SIG-M5 (cell line): ENCODE data around the gene CAPG.
"Not testable (repeated sequence)": the region's sequence is repeated elsewhere in the genome, so short reads cannot be mapped to it uniquely, and the experiment has no call there.

Experiments
- DNase-seq: peaks from one replicate; lab custom pipeline; 2025; lab: John Stamatoyannopoulos, UW

CAPG gene

DNA sequence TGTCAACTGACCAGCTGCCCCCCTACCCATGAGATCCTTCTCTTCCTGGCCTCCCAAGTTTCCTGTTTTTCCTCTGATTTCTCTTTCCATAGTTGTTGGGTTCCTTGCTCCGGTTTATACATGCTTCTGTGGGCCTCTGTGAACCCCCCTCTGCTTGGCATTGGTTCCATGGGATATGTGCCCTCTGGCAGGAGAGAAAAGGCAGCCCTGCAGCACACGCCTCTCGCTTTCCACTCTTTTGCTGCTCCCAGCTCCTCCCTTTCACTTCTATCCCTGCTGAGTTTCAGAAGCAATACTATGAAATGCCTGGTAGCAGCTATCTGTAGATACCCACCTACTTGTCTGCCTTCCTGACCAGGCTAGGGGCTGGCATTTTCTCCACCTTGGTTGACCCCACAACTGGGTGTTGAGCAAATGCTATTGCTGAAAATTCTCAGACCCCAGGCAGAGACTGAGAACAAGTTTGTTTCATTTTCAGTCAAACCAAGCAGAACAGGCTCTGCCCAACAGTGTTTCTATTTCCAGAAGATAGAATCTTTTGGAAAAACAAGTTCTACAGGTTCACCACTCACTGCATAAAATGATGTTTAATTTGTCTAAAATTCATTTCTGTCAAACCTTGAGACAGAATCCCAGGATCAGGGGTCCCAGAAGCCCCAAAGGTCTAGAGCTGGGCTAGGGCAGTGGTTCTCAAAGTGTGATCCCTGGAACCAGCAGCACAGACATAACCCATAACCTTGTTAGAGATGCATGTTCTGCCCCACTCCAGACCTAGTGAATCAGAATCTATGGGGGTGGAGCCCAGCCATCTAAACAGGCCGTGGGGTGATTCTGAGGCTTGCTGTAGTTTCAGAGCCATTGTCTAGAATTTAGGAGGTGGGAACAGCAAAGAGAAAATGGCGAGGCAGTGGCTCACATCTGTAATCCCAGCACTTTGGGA lies 13.4 kb downstream of the CAPG start:
- DNase-seq: no peak

- DNase-seq: no peak
These were observed 14.2 kb downstream of the CAPG start for GRCh38 chr2:85395912-85396475.

GRCh38 chr2:85394976-85395375 lies 15.2 kb downstream of the CAPG start:
- DNase-seq: no peak

- no peak for DNase-seq
These were observed 15.9 kb downstream of the CAPG start for GRCh38 chr2:85394261-85394681.

- DNase-seq: no peak
These were observed 16.3 kb downstream of the CAPG start for GRCh38 chr2:85393836-85394235.

DNA sequence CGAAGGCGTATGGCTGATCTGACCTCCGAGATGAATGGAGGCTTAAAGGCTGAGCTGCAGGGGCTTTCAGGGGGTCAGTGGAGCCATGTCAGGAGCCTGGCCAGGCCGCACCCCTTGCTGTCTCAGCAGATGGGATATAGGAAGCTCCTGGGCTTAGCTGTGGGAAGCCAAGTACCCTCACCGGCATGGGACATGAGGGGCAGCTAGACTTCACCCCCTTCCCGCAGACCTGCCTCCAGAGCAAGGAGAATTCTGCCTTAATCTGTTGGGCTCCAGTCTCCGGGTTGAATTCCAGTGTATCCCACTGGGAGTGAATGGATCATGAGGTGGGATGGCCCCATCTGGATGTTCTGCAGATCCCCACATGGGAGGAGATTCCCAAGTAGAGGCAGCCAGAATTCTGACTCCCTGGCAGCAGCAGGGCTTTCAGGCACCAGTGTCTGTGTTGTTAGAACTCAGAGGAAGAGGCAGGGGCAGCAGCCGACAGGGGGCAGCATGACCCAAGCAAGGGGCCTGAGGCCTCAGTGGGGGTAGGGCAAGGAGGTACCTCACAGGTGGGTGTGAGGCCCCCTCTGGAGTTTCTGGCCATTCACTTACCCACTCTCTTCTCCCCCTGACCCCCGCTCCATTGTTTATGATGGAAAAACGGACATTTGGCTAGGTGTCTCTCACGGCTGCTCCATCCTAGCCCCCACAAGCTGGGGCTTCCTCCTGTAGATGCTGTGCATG lies 19.1 kb downstream of the CAPG start:
- no peak for DNase-seq

GRCh38 chr2:85388878-85389538 lies 21.2 kb downstream of the CAPG start:
- DNase-seq: no peak

DNA sequence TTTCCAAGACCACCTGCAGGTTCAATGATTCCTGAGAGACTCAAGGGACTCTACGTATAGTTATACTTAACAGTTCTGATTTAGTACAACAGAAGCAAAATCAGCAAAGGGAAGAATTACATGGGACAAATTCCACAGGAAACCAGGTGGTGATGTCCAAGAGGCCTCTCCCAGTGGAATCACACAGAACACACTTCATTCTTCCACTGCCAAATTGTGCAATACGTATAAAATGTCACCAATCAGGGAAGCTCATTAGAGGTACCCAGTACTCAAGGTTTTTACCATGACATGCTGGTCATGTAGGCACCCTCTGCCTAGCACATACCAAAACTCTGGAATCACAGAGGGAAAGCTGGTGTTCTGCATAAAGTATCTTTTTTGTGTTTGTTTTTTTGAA lies 22.4 kb downstream of the CAPG start:
- DNase-seq: no peak

- no peak for DNase-seq
These were observed 24.4 kb downstream of the CAPG start for GRCh38 chr2:85385746-85386145.

DNA sequence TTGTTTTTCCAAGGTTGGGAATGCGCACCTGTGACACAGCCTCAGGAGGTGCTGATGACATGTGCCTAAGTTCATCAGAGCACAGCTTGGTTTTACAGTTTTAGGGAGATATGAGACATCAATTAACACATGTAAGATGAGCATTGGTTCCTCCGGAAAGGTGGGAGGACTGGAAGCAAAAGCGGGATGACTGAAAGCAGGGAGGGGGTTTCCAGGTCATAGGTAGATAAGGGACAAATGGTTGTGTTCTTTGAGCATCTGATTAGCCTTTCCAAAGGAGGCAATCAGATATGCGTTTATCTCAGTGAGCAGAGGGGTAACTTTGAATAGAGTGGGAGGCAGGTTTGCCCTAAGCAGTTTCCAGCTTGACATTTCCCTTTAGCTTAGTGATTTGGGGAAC lies 26.3 kb downstream of the CAPG start:
- no peak for DNase-seq

DNA sequence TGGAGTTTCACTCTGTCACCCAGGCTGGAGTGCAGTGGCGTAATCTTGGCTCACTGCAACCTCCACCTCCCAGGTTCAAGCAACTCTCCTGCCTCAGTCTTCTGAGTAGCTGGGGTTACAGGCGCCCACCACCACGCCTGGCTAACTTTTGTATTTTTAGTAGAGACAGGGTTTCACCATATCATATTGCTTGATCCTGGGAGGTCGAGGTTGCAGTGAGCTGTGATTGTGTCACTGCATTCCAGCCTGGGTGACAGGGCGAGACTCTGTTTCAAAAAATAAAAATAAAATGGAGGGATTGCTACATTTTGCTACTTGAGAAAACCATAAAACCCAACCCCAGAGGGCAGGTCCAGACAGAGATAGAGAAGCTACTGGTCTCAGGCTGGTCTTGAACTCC lies 27.0 kb downstream of the CAPG start:
- DNase-seq: not testable (repeated sequence)

DNA sequence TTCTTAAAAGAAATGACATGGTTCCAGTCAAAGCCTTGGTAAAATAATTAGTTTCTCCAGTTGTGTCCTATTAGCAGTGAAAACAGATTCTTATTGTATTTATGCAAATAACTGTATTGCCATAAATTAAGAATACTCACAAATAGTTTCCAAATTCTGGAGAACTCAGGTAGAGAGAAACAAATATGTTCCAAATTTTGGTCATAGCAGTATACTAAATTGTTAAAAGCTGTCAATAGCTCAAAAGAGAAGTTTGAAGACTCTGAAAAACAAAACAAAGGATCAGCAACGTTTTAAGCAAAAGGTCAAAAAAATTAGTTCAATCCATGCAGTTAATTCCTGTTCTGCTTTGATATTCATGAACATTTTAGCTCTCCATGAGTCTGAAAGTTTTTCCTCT lies 30.1 kb downstream of the CAPG start:
- DNase-seq: no peak

- DNase-seq: no peak
These were observed 31.9 kb downstream of the CAPG start for GRCh38 chr2:85378257-85378656.

- DNase-seq: no peak
These were observed 33.1 kb downstream of the CAPG start for GRCh38 chr2:85377083-85377482.

- no peak for DNase-seq
These were observed 33.7 kb downstream of the CAPG start for GRCh38 chr2:85376291-85377065.

- no peak for DNase-seq
These were observed 39.1 kb downstream of the CAPG start for GRCh38 chr2:85371045-85371444.

DNA sequence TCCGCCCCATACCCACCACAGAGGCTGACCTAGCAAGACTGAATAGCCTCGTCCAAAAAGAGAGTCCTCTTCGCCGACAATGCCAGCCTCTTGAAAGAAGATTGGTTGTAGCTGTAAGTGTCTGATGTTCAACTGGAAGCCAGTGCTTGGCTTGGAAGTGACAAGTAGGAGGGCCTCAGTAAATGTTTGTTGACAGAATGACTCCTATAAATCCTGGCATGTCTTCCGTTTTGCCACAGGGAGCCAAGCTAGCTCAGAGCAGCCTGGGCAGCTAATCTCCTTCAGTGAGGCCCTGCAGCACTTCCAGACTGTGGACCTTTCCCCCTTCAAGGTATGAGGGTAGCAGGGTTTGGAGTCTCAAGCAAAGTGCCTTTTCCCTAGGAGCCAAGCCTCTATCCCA lies 40.7 kb downstream of the CAPG start:
- no peak for DNase-seq

GRCh38 chr2:85368921-85369320 lies 41.2 kb downstream of the CAPG start:
- no peak for DNase-seq

- no peak for DNase-seq
These were observed 43.0 kb downstream of the CAPG start for GRCh38 chr2:85367180-85367579.

DNA sequence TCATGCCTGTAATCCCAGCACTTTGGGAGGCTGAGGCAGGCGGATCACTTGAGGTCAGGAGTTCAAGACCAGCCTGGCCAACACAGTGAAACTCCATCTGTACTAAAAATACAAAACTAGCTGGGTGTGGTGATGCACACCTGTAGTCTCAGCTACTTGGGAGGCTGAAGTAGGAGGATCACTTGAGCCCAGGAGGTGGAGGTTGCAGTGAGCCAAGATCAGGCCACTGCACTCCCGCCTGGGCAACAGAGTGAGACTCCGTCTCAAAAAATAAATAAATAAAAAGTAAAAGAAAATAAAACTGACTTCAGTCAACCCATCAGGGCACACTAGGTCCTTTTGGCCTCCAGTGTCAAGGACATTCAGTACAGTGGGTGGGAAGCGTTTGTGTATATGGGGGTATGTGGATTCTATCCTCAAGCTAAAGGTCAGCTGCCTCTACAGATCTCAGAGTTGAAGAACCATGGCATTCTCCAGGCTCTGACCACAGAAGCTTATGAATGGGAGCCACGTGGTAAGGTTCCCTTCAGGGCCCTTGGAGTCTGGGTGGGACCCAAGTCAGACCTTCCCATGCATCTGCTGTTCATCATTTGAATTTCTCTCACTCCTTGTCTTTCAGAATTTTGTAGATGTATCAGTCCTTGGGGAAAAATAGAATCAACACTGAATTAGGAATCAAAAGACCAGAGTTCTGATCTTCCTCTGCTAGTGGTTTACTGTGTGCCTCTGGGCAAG lies 47.3 kb downstream of the CAPG start:
- not testable (repeated sequence) for DNase-seq

DNA sequence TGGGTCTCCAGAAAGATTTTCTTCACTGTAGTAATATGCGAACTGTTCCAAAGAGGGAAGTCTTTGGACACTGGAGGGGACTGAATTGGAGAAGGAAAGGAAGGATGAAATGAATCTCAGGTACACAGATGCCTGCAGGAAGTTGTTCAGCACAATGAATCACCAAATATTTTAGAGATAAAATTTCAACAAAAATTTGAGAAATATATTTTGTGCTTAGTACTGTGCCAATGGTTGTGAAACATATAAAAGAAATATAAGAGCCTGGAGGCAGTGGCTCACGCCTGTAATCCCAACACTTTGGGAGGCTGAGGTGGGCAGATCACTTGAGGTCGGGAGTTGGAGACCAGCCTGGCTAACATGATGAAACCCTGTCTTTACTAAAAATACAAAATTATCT lies 52.4 kb downstream of the CAPG start:
- DNase-seq: no peak
